GM21526 (cell line): ENCODE results near the gene CCDC146.
"Not testable (repeated sequence)": the region's sequence is repeated elsewhere in the genome, so short reads cannot be mapped to it uniquely, and the experiment has no call there.

ENCODE experiments used
- ATAC-seq: cut with Tn5 transposase; IDR thresholded peaks from one replicate; pipeline ENCODE4 v1.9.1; 2021; ENCODE audit warnings: moderate library complexity; ENCODE audit not compliant: unreplicated experiment, low FRiP score

The CCDC146 gene

DNA sequence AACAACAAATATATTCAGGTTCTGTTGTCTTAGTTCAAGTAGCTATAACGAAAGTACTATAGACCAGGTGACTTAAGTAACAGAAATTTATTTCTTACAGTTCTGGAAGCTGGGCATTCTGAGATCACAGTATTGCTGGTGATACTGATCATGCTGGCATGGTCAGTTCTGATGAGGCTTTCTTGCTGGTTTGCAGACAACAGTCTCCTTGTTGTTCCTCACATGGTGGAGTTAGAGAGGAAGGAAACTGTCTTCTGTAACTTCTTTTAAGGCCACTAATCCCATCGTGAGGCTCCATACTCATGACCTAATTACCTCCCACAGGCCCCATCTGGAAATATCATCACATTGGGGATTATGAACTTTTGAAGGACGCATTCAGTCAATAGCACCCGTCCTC lies 17.9 kb downstream of the CCDC146 start:
- not testable (repeated sequence) for ATAC-seq

DNA sequence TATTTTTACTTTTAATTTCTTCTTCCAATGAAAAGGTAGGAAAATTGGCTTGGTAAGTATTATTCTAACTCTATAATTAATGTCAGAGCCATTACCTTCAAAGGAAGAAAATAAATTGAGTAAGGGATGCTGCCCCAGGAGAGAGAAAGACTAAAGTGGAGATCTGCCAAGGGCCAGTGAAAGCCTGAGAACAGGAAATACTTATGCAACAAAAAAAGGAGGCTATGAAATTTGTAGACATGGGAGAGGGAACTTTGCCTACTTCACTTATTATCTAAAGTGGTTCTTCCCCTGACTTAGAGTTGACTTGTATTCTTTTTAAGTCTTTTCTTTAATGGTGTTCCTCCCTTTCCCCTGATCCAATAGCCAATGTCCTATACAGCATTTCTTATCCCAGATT lies 29.8 kb downstream of the CCDC146 start:
- ATAC-seq = not testable (repeated sequence)

DNA sequence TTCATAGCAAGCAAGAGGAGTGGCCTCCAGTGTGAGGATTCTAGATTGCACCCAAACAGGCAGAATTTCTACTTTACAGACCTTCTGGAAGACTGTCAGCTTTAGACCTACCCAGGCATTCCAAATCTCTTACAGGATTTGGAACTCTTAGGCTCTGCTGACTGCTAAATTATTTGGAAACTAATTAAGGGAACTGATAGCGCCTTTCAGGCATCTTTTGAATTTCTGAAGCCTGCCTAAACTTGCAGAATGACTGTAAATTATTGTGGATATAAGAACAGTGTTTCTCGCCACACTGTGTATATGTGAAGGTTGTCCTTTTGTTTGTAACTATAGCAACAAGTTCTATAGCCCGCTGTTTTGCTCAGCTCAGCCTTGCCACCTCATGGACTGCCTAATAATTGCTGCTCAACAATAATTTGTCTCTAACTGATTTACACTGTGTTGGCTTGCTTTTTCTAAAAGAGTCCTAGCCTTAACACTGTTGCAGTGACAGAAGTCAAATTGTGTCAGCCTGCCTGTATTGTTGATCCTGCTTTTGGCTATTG lies 32.6 kb downstream of the CCDC146 start:
- peak; percentile 50 for ATAC-seq

DNA sequence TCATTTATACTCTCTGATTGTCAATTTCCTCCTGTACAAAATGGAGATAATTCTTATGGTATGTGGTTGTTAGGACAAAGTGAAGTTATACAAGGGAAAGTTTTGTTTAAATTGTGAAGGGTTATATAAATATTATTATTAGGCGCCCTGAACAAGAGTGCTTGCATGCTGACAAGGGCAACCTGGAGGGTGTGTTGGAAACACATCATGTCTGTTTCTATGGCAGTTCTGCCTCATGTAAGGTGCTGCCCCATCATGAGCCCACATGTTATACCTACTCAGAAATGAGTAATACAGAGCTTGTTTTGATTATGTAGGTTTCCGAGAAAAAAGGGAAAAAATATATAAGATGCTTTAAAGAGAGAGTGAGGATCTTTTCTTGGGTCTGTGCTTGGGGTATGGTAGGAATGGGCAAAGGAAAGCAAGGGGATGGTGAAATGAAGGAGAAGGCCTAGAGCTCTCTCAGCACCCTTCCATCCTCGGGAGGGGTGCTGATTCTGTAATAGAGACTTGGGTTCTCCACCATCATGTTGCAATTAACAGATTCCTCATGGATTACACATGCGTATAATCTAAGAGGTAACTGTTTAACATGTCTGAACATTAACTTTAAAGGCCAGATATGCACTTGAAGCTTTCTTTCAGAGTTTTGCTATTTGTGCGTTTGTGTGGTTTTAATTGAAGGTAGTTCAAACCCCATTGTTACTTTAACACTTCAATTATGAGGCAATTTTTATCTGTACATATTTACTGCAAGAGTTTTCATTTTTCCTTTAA lies 33.4 kb downstream of the CCDC146 start:
- not testable (repeated sequence) for ATAC-seq

GRCh38 chr7:77157034-77157433 lies 34.6 kb downstream of the CCDC146 start:
- ATAC-seq = peak; percentile 76

DNA sequence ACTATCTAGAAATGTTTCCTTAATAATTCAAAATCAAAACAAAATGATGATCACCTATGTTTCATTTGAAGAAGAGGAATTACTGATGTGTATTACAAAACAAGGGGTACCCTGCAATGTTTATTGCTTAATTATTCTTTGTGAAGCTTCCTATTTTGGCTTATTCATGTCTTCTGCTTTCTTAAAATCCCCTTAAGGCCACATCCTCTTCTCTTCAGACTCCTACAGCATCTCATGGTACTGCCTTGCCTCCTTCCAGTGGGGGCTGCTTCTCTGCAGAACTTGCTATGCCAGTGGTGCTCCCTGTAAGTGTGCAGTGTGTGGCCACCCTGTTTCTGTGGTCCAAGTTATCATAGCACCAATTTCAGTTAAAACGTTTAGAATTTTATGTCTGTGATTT lies 35.0 kb downstream of the CCDC146 start:
- peak; percentile 54 for ATAC-seq

DNA sequence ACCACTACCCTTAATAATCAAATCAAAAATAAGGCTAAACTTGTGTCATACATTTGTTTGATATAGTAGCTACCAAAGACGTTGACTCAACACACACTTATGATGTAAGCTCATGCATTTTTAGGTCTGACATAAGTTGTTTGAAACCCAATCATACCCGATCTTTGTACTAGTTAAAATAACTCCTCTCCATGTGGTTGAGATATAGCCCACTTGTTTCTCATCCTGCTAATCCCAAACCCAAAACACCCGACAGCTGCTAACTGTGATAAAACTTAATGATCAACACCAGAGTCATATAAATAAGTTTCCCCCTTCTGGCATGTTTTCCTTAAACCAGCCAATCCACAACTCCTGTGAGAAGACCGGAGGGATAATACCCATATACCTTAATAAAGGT lies 48.7 kb downstream of the CCDC146 start:
- not testable (repeated sequence) for ATAC-seq

GRCh38 chr7:77172437-77173172 lies 50.2 kb downstream of the CCDC146 start:
- ATAC-seq = not testable (repeated sequence)

GRCh38 chr7:77174418-77174817 lies 52.0 kb downstream of the CCDC146 start:
- ATAC-seq = not testable (repeated sequence)

DNA sequence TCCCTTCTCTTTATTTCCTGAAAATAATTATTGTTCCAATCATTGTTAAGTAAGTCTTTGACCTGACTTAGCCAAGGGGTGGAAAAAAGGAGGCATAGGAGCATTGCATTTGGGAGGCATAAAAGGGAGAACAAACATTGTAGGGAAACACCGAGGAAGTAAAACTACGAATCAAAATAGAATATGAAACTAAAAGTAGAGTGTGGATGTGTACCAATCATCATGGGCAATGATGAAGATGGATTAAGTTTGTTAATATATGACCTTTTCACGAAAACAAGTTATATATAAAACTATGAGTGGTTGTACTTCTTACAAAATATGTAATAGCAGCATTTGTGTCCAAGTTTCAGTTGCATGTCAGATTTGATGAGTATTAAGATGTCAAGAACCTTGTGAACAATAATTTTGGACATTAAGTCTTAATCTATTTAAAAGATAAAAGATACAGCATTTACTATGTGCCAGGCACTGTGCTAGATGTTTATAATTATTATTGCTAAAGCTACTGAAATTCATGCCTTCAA lies 52.9 kb downstream of the CCDC146 start:
- ATAC-seq = not testable (repeated sequence)

- ATAC-seq = not testable (repeated sequence)
Observed at GRCh38 chr7:77177321-77177904, 55.0 kb downstream of the CCDC146 start.

DNA sequence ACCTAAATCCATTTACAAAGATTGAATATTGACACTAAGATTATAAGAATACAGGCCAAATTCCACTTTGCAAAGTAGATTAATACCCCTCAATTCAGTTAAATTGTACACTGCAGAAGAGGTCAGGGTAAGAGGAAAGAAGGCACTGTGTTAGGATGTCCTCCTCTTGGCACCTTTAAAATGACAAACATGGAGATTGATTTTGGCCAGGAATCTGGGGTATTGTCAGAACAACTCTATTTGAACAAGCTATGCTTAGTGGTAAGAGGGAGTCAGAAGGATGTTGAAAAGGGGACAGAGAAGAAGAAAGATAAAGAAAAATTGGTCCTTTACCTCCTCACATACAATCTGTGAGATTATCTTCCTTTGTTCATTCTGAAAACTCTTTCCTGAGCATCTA lies 55.6 kb downstream of the CCDC146 start:
- ATAC-seq = not testable (repeated sequence)

GRCh38 chr7:77181015-77181595 lies 58.7 kb downstream of the CCDC146 start:
- no peak for ATAC-seq

GRCh38 chr7:77181734-77182133 lies 59.3 kb downstream of the CCDC146 start:
- ATAC-seq = no peak

- no peak for ATAC-seq
Observed at GRCh38 chr7:77182261-77182660, 59.8 kb downstream of the CCDC146 start.

DNA sequence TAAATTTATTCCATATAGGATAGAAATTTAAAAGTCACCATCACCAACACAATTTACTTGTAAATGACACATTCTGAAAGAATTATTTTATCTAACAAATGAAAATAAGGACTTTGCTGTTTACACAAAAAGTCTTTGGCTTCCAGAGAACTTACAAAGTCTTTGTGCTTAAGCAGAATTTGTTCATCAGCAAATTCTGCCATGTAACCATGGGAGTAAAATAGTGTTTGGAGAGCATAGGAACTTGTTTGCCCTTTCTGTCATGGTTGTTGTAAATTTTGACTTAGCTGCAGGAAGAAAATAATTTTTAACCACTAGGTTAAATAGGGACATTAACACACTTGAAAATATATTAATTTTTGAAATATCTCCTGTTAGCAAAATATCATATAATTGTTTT lies 62.0 kb downstream of the CCDC146 start:
- ATAC-seq = no peak

DNA sequence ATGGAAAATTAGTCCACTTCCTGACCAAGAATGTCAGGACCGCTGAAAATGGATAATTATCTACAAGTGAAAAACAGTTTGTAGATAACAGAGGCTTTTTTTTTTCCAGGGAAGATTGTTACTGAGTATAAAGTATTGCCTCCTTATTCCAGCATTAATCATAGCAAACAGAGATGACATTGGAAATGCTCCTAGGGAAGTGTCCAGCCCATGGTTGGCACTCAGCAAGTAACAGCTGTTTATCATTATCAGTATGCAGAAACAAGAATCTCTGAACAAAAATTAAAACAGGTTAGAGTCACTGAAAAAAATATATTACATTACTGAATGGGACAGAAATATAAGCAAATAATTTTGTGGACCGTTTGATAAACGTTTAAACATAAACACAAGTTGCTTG lies 62.6 kb downstream of the CCDC146 start:
- no peak for ATAC-seq

DNA sequence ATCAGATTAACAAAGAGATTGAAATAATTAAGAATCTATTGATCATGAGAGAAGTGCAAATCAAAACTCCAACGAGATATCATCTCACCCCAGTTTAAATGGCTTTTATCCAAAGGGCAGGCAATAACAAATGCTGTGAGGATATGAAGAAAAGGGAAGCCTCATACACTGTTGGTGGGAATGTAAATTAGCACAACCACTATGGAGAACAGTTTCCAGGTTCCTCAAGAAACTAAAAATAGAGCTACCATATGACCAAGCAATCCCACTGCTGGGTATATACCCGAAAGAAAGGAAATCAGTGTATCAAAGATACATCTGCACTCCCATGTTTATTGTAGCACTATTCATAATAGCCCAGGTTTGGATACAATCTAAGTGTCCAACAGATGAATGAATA lies 63.5 kb downstream of the CCDC146 start:
- ATAC-seq = no peak

DNA sequence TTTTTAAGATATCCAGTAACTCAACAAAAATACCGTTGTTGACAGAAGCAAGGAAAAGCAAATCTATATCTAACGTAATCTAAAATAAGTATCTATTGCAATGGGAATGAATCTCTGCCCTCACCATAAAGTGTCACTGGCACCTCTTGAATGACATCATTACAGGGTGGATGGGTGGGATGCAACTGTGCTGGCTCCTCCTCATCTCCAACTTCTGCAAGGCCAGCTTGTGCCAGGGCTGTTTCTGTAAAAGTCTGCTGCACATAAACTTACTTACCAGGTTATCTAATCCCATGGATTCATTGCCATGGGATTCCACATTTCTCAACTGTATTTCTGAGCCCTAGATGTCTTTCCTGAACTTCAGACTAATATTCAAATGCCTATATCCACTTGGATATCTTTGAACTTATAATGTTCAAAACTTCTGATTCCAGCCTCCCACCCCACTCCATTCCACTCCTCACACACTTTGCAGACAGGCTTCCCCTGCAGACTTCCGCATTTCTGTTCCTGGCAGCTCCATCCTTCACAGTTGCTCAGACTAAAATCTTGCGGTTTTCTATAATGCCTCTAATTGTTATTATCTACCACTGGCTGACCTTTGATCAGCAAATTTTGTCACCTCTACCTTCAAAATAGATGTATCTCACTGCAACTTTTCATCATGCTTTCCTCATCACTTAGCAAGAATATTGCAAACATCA lies 66.5 kb downstream of the CCDC146 start:
- ATAC-seq = no peak

- ATAC-seq = no peak
Observed at GRCh38 chr7:77197141-77197540, 74.7 kb downstream of the CCDC146 start.
